Loucy (cell line): ENCODE results near the gene TFB1M.

Source experiments
- H2AFZ ChIP-seq: fragments of 200-600 bp; sonication (generic); 2 replicates; pipeline ENCODE4 v1.6.0; 2016; ENCODE audit warnings: antibody characterized with exemption, mild to moderate bottlenecking, low read length, moderate library complexity
- H3F3A ChIP-seq: fragments of 200-600 bp; 2 replicates; pipeline ENCODE4 v1.6.0; 2016; ENCODE audit warnings: antibody characterized with exemption, low read depth, mild to moderate bottlenecking
- H3K27me3 ChIP-seq: fragments of 200-600 bp; sonication (generic); 2 replicates; pipeline ENCODE4 v1.6.1; 2014; ENCODE audit warnings: low read length, mild to moderate bottlenecking; ENCODE audit not compliant: insufficient read depth, poor library complexity, severe bottlenecking
- H3K36me3 ChIP-seq: fragments of 200-600 bp; sonication (generic); 2 replicates; pipeline ENCODE4 v1.6.1; 2016; ENCODE audit warnings: low read length; ENCODE audit not compliant: insufficient read depth
- H3K4me1 ChIP-seq: fragments of 200-600 bp; sonication (generic); 2 replicates; pipeline ENCODE4 v1.5.1; 2014; ENCODE audit warnings: low read length, mild to moderate bottlenecking; ENCODE audit not compliant: insufficient read depth, poor library complexity, severe bottlenecking
- H3K4me2 ChIP-seq: fragments of 200-600 bp; sonication (generic); 2 replicates; pipeline ENCODE4 v1.6.0; 2014; ENCODE audit warnings: antibody characterized with exemption, low read length, low read depth, mild to moderate bottlenecking; ENCODE audit not compliant: poor library complexity, severe bottlenecking
- H3K4me3 ChIP-seq: fragments of 200-600 bp; sonication (generic); 2 replicates; pipeline ENCODE4 v1.5.1; 2014; ENCODE audit warnings: low read length, mild to moderate bottlenecking, mixed read lengths; ENCODE audit not compliant: poor library complexity, severe bottlenecking
- H3K79me2 ChIP-seq: fragments of 200-600 bp; sonication (generic); 2 replicates; pipeline ENCODE4 v1.6.1; 2014; ENCODE audit warnings: low read length; ENCODE audit not compliant: insufficient read depth
- H3K9ac ChIP-seq: fragments of 200-600 bp; sonication (generic); 2 replicates; pipeline ENCODE4 v1.6.0; 2014; ENCODE audit warnings: mild to moderate bottlenecking, low read depth, low read length, moderate library complexity; ENCODE audit not compliant: poor library complexity, severe bottlenecking
- H3K9me2 ChIP-seq: fragments of 200-600 bp; sonication (generic); replicated peaks from 2 replicates; pipeline ENCODE4 v1.6.1; 2016; ENCODE audit warnings: low read depth, low read length, mixed read lengths
- H3K9me3 ChIP-seq: fragments of 200-600 bp; sonication (generic); 2 replicates; pipeline ENCODE4 v1.6.1; 2014; ENCODE audit warnings: mild to moderate bottlenecking, antibody characterized with exemption, low read length, low read depth; ENCODE audit not compliant: insufficient read depth
- H4K20me1 ChIP-seq: fragments of 200-600 bp; sonication (generic); 2 replicates; pipeline ENCODE4 v1.6.0; 2014; ENCODE audit warnings: antibody characterized with exemption, low read length, mild to moderate bottlenecking; ENCODE audit not compliant: insufficient read depth, poor library complexity, severe bottlenecking
- EZH2phosphoT487 ChIP-seq: fragments of 200-600 bp; IDR thresholded peaks from 2 replicates; pipeline ENCODE4 v1.6.1; 2018; ENCODE audit warnings: antibody characterized with exemption, mild to moderate bottlenecking, moderate library complexity, borderline replicate concordance
- TF ChIP-seq, protein P1 (sequence below): fragments of 200-600 bp; sonication (generic); conservative IDR thresholded peaks from 2 replicates; pipeline ENCODE4 v1.5.1; 2014; ENCODE audit warnings: mild to moderate bottlenecking, antibody characterized with exemption, low read length

The TFB1M gene

DNA sequence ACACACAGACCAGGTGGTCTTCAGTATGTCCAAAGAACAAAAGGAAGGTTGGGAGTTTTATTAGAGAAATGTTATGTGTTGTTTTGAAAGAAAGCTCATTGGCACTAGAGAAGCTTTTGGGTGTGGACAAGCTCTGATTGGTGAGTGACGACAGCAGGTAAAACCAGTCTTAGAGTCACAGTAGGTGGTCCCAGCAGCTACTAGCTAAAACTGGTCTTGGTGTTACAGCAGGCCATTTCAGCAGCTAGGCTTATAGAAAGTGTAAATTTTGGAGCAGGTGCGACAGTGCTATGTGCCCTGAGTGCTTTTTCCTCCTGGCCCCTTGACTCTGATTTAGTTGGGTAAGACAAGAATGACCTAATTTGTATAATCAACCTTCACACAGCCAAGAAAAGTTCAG lies 46.9 kb downstream of the TFB1M start:
- Histone ChIP-seq H3K79me2 (no peaks in the 10 kb centered on the region), H3K4me3 (no peak overlapping the region), H3F3A (no peaks in the 10 kb centered on the region), H3K36me3 (peaks cover 24% of the 10 kb centered on the region; the same call in 1 of the 2 replicates), H3K27me3 (no peaks in the 10 kb centered on the region), H3K9me3 (no peaks in the 10 kb centered on the region), H3K4me2 (no peak overlapping the region), H3K9me2 (no peaks in the 10 kb centered on the region), H4K20me1 (no peaks in the 10 kb centered on the region), H3K9ac (no peak overlapping the region), H2AFZ (no peak overlapping the region), H3K4me1 (no peaks in the 10 kb centered on the region)
- no peak for TF ChIP-seq EZH2phosphoT487
- TF ChIP-seq, protein P1, sequence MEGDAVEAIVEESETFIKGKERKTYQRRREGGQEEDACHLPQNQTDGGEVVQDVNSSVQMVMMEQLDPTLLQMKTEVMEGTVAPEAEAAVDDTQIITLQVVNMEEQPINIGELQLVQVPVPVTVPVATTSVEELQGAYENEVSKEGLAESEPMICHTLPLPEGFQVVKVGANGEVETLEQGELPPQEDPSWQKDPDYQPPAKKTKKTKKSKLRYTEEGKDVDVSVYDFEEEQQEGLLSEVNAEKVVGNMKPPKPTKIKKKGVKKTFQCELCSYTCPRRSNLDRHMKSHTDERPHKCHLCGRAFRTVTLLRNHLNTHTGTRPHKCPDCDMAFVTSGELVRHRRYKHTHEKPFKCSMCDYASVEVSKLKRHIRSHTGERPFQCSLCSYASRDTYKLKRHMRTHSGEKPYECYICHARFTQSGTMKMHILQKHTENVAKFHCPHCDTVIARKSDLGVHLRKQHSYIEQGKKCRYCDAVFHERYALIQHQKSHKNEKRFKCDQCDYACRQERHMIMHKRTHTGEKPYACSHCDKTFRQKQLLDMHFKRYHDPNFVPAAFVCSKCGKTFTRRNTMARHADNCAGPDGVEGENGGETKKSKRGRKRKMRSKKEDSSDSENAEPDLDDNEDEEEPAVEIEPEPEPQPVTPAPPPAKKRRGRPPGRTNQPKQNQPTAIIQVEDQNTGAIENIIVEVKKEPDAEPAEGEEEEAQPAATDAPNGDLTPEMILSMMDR, result no peak

- Histone ChIP-seq H3K4me3 (no peak overlapping the region), H2AFZ (no peak overlapping the region), H3K9me2 (no peaks in the 10 kb centered on the region), H3K9ac (no peak overlapping the region), H3K9me3 (no peaks in the 10 kb centered on the region), H3K79me2 (no peaks in the 10 kb centered on the region), H4K20me1 (no peaks in the 10 kb centered on the region), H3K27me3 (no peaks in the 10 kb centered on the region), H3K4me1 (no peaks in the 10 kb centered on the region), H3K4me2 (no peak overlapping the region), H3K36me3 (peaks cover 24% of the 10 kb centered on the region; the same call in 1 of the 2 replicates), H3F3A (no peaks in the 10 kb centered on the region)
- no peak for TF ChIP-seq EZH2phosphoT487
- TF ChIP-seq, protein P1, result no peak
Observed at GRCh38 chr6:155265843-155266535, 48.3 kb downstream of the TFB1M start.

- no peaks in the 10 kb centered on the region for H3K79me2 ChIP-seq
- no peak overlapping the region for H3K4me3 ChIP-seq
- no peaks in the 10 kb centered on the region for H3K27me3 ChIP-seq
- H3K9me3 ChIP-seq, result no peaks in the 10 kb centered on the region
- no peaks in the 10 kb centered on the region for H3K4me1 ChIP-seq
- H3F3A ChIP-seq, result no peaks in the 10 kb centered on the region
- no peaks in the 10 kb centered on the region for H3K9me2 ChIP-seq
- no peak overlapping the region for H3K9ac ChIP-seq
- H3K4me2 ChIP-seq, result no peak overlapping the region
- H2AFZ ChIP-seq, result no peak overlapping the region
- no peaks in the 10 kb centered on the region for H4K20me1 ChIP-seq
- H3K36me3 ChIP-seq, result peaks cover 31% of the 10 kb centered on the region; the same call in 1 of the 2 replicates
- TF ChIP-seq, protein P1, result no peak
- TF ChIP-seq EZH2phosphoT487, result no peak
Observed at GRCh38 chr6:155264693-155265320, 49.5 kb downstream of the TFB1M start.
